Measurements from ENCODE around the gene TEX13A. TPM values are rescaled to one million over a fixed set of nuclear protein-coding genes. Genes with fewer than 3 reads are reported as not detected.

Gene TEX13A
- total and polyA plus RNA-seq, 8 donors: not detected

- intact Hi-C loops (cut with DNase I; ENCODE audit: low total_unique reads): no loop called here
- no peaks in the 10 kb centered on the region for H3K27me3 ChIP-seq
- H3K4me1 ChIP-seq: no peaks in the 10 kb centered on the region
- H3K36me3 ChIP-seq: no peaks in the 10 kb centered on the region
- no peak for DNase-seq
- no peak overlapping the region for H3K4me3 ChIP-seq
- WGBS, 5 donors: 86 to 96% (median 94%) methylated on average over 4 of the region's 4 CpGs
- no peaks in the 10 kb centered on the region for H3K9me3 ChIP-seq
- H3K27ac ChIP-seq: no peak overlapping the region
- TF ChIP-seq, protein P1, sequence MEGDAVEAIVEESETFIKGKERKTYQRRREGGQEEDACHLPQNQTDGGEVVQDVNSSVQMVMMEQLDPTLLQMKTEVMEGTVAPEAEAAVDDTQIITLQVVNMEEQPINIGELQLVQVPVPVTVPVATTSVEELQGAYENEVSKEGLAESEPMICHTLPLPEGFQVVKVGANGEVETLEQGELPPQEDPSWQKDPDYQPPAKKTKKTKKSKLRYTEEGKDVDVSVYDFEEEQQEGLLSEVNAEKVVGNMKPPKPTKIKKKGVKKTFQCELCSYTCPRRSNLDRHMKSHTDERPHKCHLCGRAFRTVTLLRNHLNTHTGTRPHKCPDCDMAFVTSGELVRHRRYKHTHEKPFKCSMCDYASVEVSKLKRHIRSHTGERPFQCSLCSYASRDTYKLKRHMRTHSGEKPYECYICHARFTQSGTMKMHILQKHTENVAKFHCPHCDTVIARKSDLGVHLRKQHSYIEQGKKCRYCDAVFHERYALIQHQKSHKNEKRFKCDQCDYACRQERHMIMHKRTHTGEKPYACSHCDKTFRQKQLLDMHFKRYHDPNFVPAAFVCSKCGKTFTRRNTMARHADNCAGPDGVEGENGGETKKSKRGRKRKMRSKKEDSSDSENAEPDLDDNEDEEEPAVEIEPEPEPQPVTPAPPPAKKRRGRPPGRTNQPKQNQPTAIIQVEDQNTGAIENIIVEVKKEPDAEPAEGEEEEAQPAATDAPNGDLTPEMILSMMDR (IDR thresholded peaks at IDR 0.05): no peak
- no peak for TF ChIP-seq POLR2A (IDR thresholded peaks at IDR 0.05)
- TF ChIP-seq POLR2AphosphoS5 (IDR thresholded peaks at IDR 0.05): no peak
- no peak for TF ChIP-seq EP300 (IDR thresholded peaks at IDR 0.05)
These were observed 47.4 kb downstream of the TEX13A start for GRCh38 chrX:105173071-105173470.
